ENCODE results near the gene ALG5.

GRCh38 chr13:36915896-36916640 is 83.1 kb downstream of the ALG5 start:
- TF ChIP-seq, protein P1, sequence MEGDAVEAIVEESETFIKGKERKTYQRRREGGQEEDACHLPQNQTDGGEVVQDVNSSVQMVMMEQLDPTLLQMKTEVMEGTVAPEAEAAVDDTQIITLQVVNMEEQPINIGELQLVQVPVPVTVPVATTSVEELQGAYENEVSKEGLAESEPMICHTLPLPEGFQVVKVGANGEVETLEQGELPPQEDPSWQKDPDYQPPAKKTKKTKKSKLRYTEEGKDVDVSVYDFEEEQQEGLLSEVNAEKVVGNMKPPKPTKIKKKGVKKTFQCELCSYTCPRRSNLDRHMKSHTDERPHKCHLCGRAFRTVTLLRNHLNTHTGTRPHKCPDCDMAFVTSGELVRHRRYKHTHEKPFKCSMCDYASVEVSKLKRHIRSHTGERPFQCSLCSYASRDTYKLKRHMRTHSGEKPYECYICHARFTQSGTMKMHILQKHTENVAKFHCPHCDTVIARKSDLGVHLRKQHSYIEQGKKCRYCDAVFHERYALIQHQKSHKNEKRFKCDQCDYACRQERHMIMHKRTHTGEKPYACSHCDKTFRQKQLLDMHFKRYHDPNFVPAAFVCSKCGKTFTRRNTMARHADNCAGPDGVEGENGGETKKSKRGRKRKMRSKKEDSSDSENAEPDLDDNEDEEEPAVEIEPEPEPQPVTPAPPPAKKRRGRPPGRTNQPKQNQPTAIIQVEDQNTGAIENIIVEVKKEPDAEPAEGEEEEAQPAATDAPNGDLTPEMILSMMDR (IDR thresholded peaks at IDR 0.05): no peak
- TF ChIP-seq POLR2A (IDR thresholded peaks at IDR 0.05): no peak
